ENCODE measurements around the gene MITD1.
"Not testable (repeated sequence)": the region's sequence is repeated elsewhere in the genome, so short reads cannot be mapped to it uniquely, and the experiment has no call there.

DNA sequence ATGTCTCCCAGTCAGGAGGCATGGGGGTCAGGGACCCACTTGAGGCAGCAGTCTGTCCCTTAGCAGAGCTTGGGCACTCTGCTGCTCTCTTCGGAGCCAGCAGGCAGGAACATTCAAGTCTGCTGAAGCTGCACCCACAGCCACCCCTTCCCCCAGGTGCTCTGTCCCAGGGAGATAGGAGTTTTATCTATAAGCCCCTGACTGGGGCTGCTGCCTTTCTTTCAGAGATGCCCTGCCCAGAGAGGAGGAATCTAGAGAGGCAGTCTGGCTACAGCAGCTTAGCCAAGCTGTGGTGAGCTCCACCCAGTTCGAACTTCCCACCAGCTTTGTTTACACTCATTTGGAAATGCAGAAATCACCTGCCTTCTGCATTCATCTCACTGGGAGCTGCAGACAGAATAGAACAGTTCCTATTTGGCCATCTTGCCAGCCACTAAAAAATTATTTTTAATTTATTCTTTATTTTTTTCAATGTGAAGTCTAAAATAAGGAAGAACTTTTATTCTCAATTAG is 45.8 kb downstream of the MITD1 start:
- not testable (repeated sequence) for TF ChIP-seq POLR2A (IDR thresholded peaks at IDR 0.05; ENCODE audit: low read depth, low read length); PAX5 (IDR thresholded peaks at IDR 0.05; ENCODE audit: insufficient read depth, low read length, severe bottlenecking)

Measured in GM12891 (cell line).